GM12864 (cell line): ENCODE measurements around the gene NFATC2.

ENCODE experiments used
- DNase-seq: peaks from one replicate; pipeline ENCODE4 v3.0.0-alpha.2; 2011; ENCODE audit warnings: low read depth
- H3K4me3 ChIP-seq: 2 replicates; pipeline ENCODE4 v1.5.1; 2011; ENCODE audit warnings: mild to moderate bottlenecking, low read depth, low read length, control low read depth
- TF ChIP-seq, protein P1 (sequence below): IDR thresholded peaks from 2 replicates; pipeline ENCODE4 v1.5.1; 2011; ENCODE audit warnings: low read depth, mild to moderate bottlenecking, moderate library complexity, low read length, control low read depth, inconsistent platforms; ENCODE audit errors: missing control alignments

Gene NFATC2

DNA sequence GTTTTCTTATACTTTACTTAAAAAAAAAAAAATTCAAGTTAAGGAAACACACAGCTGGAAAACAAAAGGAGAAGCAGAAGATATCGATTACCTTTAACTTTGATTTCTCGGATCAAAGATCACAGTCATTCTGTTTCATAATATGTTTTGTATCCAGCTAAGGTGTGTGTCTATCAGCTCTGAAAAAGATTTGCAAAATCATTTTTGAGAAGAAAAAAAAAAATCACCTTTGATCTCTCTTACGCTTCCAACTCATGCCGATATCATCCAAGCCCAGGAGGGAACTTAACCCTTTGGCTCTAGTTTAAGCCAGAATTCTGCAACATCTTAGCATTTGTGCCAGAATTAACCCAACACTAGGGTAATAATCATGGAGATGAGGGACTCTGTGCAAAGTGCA lies 144.0 kb downstream of the NFATC2 start:
- no peak for DNase-seq
- no peak overlapping the region for H3K4me3 ChIP-seq
- TF ChIP-seq, protein P1, sequence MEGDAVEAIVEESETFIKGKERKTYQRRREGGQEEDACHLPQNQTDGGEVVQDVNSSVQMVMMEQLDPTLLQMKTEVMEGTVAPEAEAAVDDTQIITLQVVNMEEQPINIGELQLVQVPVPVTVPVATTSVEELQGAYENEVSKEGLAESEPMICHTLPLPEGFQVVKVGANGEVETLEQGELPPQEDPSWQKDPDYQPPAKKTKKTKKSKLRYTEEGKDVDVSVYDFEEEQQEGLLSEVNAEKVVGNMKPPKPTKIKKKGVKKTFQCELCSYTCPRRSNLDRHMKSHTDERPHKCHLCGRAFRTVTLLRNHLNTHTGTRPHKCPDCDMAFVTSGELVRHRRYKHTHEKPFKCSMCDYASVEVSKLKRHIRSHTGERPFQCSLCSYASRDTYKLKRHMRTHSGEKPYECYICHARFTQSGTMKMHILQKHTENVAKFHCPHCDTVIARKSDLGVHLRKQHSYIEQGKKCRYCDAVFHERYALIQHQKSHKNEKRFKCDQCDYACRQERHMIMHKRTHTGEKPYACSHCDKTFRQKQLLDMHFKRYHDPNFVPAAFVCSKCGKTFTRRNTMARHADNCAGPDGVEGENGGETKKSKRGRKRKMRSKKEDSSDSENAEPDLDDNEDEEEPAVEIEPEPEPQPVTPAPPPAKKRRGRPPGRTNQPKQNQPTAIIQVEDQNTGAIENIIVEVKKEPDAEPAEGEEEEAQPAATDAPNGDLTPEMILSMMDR = no peak

DNA sequence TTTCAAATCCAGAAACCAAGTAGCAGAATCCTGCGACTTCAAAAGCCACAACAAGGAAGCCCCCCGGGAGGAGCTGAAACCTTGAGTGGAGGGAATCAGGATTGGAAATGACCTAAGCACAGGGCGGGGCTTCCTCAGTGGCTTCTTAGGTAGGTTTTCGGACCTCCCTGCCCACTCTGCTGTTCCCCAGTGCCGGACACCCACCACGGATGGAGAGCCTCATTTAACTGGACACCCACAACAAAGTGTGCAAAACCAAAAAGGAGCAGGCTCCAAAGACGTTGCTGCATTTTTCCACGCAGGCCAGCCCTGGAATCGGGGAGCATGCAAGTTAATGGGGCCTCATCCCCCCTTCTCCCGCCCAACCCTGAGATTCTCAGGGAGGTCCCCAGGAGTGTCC lies 144.4 kb downstream of the NFATC2 start:
- TF ChIP-seq, protein P1 = no peak
- no peak for DNase-seq

DNA sequence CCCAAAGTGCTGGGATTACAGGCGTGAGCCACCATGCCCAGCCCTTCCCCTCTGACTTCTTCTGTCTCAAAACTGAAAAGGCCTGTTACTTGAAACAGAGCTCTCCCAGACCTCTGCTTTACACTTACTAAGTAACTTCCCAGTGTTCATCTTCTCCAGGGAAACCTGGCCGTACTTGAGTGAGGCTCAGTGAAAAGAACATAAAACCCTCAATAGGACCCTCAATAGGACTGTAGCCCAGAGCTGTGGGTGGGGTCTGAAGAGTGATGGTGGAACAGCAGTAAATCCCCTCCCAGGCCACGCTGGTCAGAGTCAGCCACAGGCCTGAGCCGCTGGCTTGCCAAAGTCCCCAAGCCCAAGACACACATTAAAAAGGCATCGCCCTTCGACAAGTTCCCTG lies 145.4 kb downstream of the NFATC2 start:
- H3K4me3 ChIP-seq = no peak overlapping the region
- TF ChIP-seq, protein P1 = no peak
- DNase-seq = no peak

More for the DNA sequence above, 144.4 kb downstream of the NFATC2 start:
- H3K4me3 ChIP-seq = no peak overlapping the region

DNA sequence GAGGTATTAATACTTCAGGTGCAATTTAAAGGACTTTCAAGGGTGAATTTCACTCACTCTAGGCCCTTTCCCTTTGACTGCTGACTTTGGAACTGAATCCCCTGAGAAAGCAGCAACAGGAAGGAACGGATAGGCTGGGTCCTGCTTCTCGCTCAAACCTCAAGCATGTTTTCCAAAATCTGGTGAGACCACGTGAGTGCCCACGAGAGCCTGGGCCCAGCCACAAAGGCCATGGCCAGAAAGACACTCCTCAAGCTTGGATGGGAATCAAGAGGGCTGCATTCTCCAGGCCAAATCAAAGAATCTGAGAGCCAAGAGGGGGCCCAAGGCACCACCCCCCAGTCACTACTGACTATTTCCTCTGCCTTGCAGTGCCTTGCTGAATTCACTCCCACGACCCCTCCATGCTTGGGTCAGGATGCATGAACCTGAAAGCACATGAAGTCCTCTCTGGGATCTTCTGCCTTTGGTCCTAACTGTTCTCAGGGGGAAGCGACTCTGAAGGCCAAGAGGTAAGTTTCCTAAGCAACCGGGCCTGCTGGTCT lies 146.1 kb downstream of the NFATC2 start:
- no peak for DNase-seq
- TF ChIP-seq, protein P1 = no peak
- no peak overlapping the region for H3K4me3 ChIP-seq

DNA sequence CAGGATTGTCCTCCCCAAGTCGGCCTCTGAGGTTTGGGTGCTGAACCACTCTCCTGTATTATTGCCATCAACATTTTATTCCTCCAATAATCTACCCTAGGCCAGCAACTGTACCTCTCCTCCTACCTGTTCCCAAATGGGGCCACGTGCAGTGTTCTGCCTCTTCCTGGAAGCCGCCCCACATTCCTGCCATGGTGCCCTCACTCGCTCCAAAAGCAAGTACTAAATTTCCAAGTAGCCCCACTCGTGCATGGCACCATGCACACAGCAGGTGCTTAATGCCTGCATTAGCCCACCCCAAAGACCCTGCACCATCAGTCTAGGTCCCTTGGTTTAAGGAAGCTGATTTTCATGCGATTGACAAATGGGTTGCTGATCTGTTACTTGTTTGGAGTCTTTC lies 147.8 kb downstream of the NFATC2 start:
- no peak overlapping the region for H3K4me3 ChIP-seq
- TF ChIP-seq, protein P1 = no peak
- no peak for DNase-seq

DNA sequence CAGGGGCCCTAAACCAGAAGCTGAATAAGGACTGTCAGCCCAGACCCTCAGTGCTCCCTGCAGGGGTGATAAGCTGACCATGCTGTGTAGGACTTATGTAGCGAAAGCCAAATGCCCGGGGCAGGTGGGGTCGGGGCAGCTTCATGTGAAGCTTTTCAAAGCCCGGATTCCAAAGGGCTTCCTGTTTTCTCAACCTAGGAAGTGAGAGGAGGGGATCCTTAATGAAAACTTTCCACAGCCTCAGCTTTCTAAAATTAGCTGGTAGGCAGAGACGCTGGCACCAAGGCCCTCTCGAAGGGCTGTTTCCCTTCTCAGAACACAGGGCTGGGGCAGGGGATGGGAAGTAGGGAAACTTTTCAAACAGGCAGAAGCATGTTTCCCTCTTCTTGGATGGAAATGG lies 148.9 kb downstream of the NFATC2 start:
- TF ChIP-seq, protein P1 = no peak
- no peak overlapping the region for H3K4me3 ChIP-seq
- no peak for DNase-seq

DNA sequence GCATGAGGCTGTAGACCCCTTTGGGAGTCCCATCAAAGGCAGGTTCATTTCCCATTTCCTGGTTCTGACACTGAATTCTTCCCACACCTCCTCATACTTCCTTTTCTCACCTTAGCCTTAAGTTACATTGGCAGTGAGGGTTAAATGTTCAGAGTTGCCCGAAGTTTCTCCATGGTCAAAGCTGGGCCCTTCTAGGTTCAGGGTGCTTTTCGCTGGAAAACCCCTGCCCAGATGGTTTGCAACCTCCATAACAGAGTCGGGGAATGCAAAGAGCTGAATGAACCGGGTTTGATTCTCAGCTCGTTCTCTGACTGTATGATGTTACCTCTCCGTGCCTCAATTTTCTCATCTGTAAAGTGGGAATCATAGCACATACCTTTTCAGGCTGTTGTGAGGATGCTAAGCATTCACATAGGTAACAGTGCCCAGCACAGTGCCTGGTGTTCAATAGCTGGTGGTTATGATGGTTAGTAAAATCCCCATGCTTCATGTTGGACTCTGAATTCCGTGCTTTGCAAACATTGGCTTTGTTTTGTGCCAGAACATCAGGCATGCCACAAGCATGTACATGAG lies 149.8 kb downstream of the NFATC2 start:
- TF ChIP-seq, protein P1 = no peak
- H3K4me3 ChIP-seq = no peak overlapping the region
- DNase-seq = no peak
